Neural progenitor cell (in vitro differentiated cells): Measurements from ENCODE around the gene EHBP1.

Experiments
- CTCF ChIP-seq: fragments of 200-600 bp; sonication (generic); IDR thresholded peaks from 2 replicates; pipeline ENCODE4 v1.5.1; 2017; ENCODE audit warnings: antibody characterized with exemption, mild to moderate bottlenecking
- EZH2 ChIP-seq: fragments of 200-600 bp; sonication (generic); IDR thresholded peaks from 2 replicates; pipeline ENCODE4 v1.6.1; 2017; ENCODE audit warnings: antibody characterized with exemption, mild to moderate bottlenecking, moderate library complexity

- TF ChIP-seq CTCF = no peak
- no peak for TF ChIP-seq EZH2
These were observed 294.4 kb downstream of the EHBP1 start for GRCh38 chr2:62999905-63000304.
